H9 (cell line): ENCODE data around the gene DTD1. TPM values are rescaled to one million over a fixed set of nuclear protein-coding genes. Genes with fewer than 3 reads are reported as not detected.

Experiments
- DNase-seq: peaks from one replicate; pipeline ENCODE4 v3.0.0-alpha.2; 2017
- H2AFZ ChIP-seq: one replicate; pipeline ENCODE4 v1.6.1; 2013; ENCODE audit warnings: mild to moderate bottlenecking, low read length, control low read depth, moderate library complexity
- H2AK5ac ChIP-seq: 2 replicates; pipeline ENCODE4 v1.6.1; 2013; ENCODE audit warnings: low read length, control low read depth, mixed read lengths; ENCODE audit not compliant: insufficient read length
- H2BK120ac ChIP-seq: one replicate; pipeline ENCODE4 v1.6.1; 2013; ENCODE audit warnings: low read depth, mild to moderate bottlenecking, low read length, control low read depth, inconsistent platforms; ENCODE audit not compliant: poor library complexity, severe bottlenecking
- H2BK12ac ChIP-seq: 2 replicates; pipeline ENCODE4 v1.6.1; 2013; ENCODE audit warnings: low read length, control low read depth, mixed read lengths, low read depth; ENCODE audit not compliant: insufficient read length
- H2BK15ac ChIP-seq: 2 replicates; pipeline ENCODE4 v1.6.1; 2013; ENCODE audit warnings: low read depth, low read length, control low read depth
- H2BK20ac ChIP-seq: one replicate; pipeline ENCODE4 v1.6.1; 2013; ENCODE audit warnings: low read depth, mild to moderate bottlenecking, low read length, control low read depth, inconsistent platforms; ENCODE audit not compliant: poor library complexity, severe bottlenecking
- H2BK5ac ChIP-seq: 2 replicates; pipeline ENCODE4 v1.6.1; 2013; ENCODE audit warnings: low read length, control low read depth, mixed read lengths; ENCODE audit not compliant: insufficient read length
- H3K14ac ChIP-seq: 2 replicates; pipeline ENCODE4 v1.6.1; 2013; ENCODE audit warnings: low read length, control low read depth; ENCODE audit not compliant: insufficient read depth
- H3K18ac ChIP-seq: 2 replicates; pipeline ENCODE4 v1.6.1; 2013; ENCODE audit warnings: low read depth, mild to moderate bottlenecking, mixed read lengths, low read length, control low read depth; ENCODE audit not compliant: insufficient read length
- H3K23ac ChIP-seq: 2 replicates; pipeline ENCODE4 v1.6.1; 2013; ENCODE audit warnings: low read length, control low read depth, mixed read lengths, low read depth; ENCODE audit not compliant: insufficient read length
- H3K23me2 ChIP-seq: 2 replicates; pipeline ENCODE4 v1.6.1; 2013; ENCODE audit warnings: low read depth, mild to moderate bottlenecking, mixed read lengths, low read length, control low read depth; ENCODE audit not compliant: insufficient read length, poor library complexity, severe bottlenecking
- H3K27ac ChIP-seq: 2 replicates; pipeline ENCODE4 v1.5.1; 2013; ENCODE audit warnings: low read length, control low read depth, mixed read lengths, low read depth; ENCODE audit not compliant: insufficient read length
- H3K27me3 ChIP-seq: 2 replicates; pipeline ENCODE4 v1.6.1; 2013; ENCODE audit warnings: low read length, control low read depth, inconsistent platforms; ENCODE audit not compliant: insufficient read depth
- H3K4ac ChIP-seq: 2 replicates; pipeline ENCODE4 v1.6.1; 2013; ENCODE audit warnings: low read depth, mild to moderate bottlenecking, control low read depth, inconsistent platforms, low read length, moderate library complexity
- H3K4me1 ChIP-seq: 2 replicates; pipeline ENCODE4 v1.6.1; 2013; ENCODE audit warnings: low read length, control low read depth, inconsistent platforms; ENCODE audit not compliant: insufficient read depth
- H3K4me2 ChIP-seq: 2 replicates; pipeline ENCODE4 v1.6.1; 2013; ENCODE audit warnings: low read length, control low read depth, mixed read lengths; ENCODE audit not compliant: insufficient read length, insufficient read depth
- H3K56ac ChIP-seq: 2 replicates; pipeline ENCODE4 v1.6.1; 2013; ENCODE audit warnings: low read depth, mild to moderate bottlenecking, mixed read lengths, low read length, control low read depth; ENCODE audit not compliant: insufficient read length
- H3K79me1 ChIP-seq: 2 replicates; pipeline ENCODE4 v1.6.1; 2013; ENCODE audit warnings: low read depth, mild to moderate bottlenecking, moderate library complexity, low read length, control low read depth, inconsistent platforms; ENCODE audit not compliant: insufficient read depth, poor library complexity, severe bottlenecking
- H3K79me2 ChIP-seq: 2 replicates; pipeline ENCODE4 v1.6.1; 2013; ENCODE audit warnings: low read length, control low read depth, inconsistent platforms; ENCODE audit not compliant: insufficient read depth
- H3K9ac ChIP-seq: 2 replicates; pipeline ENCODE4 v1.6.1; 2013; ENCODE audit warnings: low read length, control low read depth, mixed read lengths; ENCODE audit not compliant: insufficient read length; ENCODE audit errors: extremely low read depth
- H3K9me3 ChIP-seq: one replicate; pipeline ENCODE4 v1.6.1; 2013; ENCODE audit warnings: low read depth, low read length, inconsistent platforms; ENCODE audit not compliant: control insufficient read depth
- H3T11ph ChIP-seq: one replicate; pipeline ENCODE4 v1.6.1; 2013; ENCODE audit warnings: mild to moderate bottlenecking, low read length, control low read depth, inconsistent platforms
- H4K20me1 ChIP-seq: one replicate; pipeline ENCODE4 v1.6.1; 2013; ENCODE audit not compliant: control insufficient read depth, insufficient read length, insufficient read depth
- H4K5ac ChIP-seq: 2 replicates; pipeline ENCODE4 v1.6.1; 2013; ENCODE audit warnings: low read depth, mild to moderate bottlenecking, mixed read lengths, low read length, control low read depth; ENCODE audit not compliant: insufficient read length
- H4K8ac ChIP-seq: replicated peaks from 2 replicates; pipeline ENCODE4 v1.6.1; 2013; ENCODE audit warnings: low read length, control low read depth, mixed read lengths, low read depth; ENCODE audit not compliant: insufficient read length
- H4K91ac ChIP-seq: 2 replicates; pipeline ENCODE4 v1.6.1; 2013; ENCODE audit warnings: low read depth, mild to moderate bottlenecking, moderate library complexity, mixed read lengths, low read length, control low read depth; ENCODE audit not compliant: insufficient read length
- H3K27ac Mint-ChIP-seq, 3 experiments: 2 replicates in 2 of 3; 3 replicates in 1 of 3; pipeline ENCODE4 v1.8.0; 2020 to 2021; ENCODE audit warnings: mixed read lengths in 3 of 3, mild to moderate bottlenecking in 1 of 3, moderate library complexity in 1 of 3
- H3K27me3 Mint-ChIP-seq: 2 replicates; pipeline ENCODE4 v1.8.0; 2021; ENCODE audit warnings: low read depth, mild to moderate bottlenecking, moderate library complexity, mixed read lengths
- H3K36me3 Mint-ChIP-seq, 3 experiments: 2 replicates in 2 of 3; 3 replicates in 1 of 3; pipeline ENCODE4 v1.8.0; 2020 to 2021; ENCODE audit warnings: low read depth in 3 of 3, mixed read lengths in 3 of 3; ENCODE audit not compliant: insufficient read depth in 1 of 3
- H3K4me1 Mint-ChIP-seq, 2 experiments: 2 replicates each; pipeline ENCODE4 v1.8.0; 2020; ENCODE audit warnings: mixed read lengths in 2 of 2
- H3K4me3 Mint-ChIP-seq, 2 experiments: 2 replicates in 1 of 2; 3 replicates in 1 of 2; pipeline ENCODE4 v1.8.0; 2020 to 2021; ENCODE audit warnings: mild to moderate bottlenecking in 2 of 2, mixed read lengths in 2 of 2, moderate library complexity in 1 of 2
- H3K9me3 Mint-ChIP-seq, 2 experiments: 2 replicates in 1 of 2; 3 replicates in 1 of 2; pipeline ENCODE4 v1.8.0; 2020; ENCODE audit warnings: mild to moderate bottlenecking in 2 of 2, mixed read lengths in 2 of 2, moderate library complexity in 1 of 2
- CTCF ChIP-seq: fragments of 200-600 bp; sonication (generic); conservative IDR thresholded peaks from 3 replicates; pipeline ENCODE4 v1.8.0; 2021; ENCODE audit warnings: antibody characterized with exemption, mild to moderate bottlenecking
- total RNA-seq: library from RNA; stranded (reverse); gene quantifications from 2 replicates; pipeline ENCODE4 v1.2.1, GENCODE V29; 2021

The DTD1 gene
- total RNA-seq, 1 experiment from 2014 or later, result 62.0 TPM

GRCh38 chr20:18596270-18596669 lies 8.4 kb downstream of the DTD1 start:
- Histone ChIP-seq H3K9me3 (no peaks in the 10 kb centered on the region), H3K23ac (no peak overlapping the region), H4K5ac (no peak overlapping the region), H2BK12ac (no peak overlapping the region), H2BK15ac (no peak overlapping the region), H3K56ac (no peak overlapping the region), H3K9ac (no peak overlapping the region), H2BK120ac (no peak overlapping the region), H3K4ac (no peak overlapping the region), H3K4me1 (no peaks in the 10 kb centered on the region), H2BK20ac (no peak overlapping the region), H4K8ac (no peak overlapping the region), H3K79me1 (no peaks in the 10 kb centered on the region), H3K18ac (no peak overlapping the region), H3K79me2 (peaks cover 3% of the 10 kb centered on the region; the same call in 1 of the 2 replicates), H3T11ph (no peak overlapping the region), H4K91ac (no peak overlapping the region), H3K23me2 (no peaks in the 10 kb centered on the region), H4K20me1 (no peaks in the 10 kb centered on the region), H3K27me3 (no peaks in the 10 kb centered on the region), H3K27ac (no peak overlapping the region), H3K4me2 (no peak overlapping the region), H2AK5ac (no peak overlapping the region), H2AFZ (no peak overlapping the region), H3K14ac (no peak overlapping the region), H2BK5ac (no peak overlapping the region)
- Mint-ChIP-seq H3K4me3 (no peak overlapping the region), H3K27me3 (no peaks in the 10 kb centered on the region), H3K36me3 (peaks cover 25 to 46% (median 27%) of the 10 kb centered on the region in 3 experiments), H3K9me3 (peaks cover 5 to 11% of the 10 kb centered on the region in 2 experiments; a peak in 3 of 5 replicates), H3K27ac (no peak overlapping the region), H3K4me1 (peaks cover 6 to 9% of the 10 kb centered on the region in 2 experiments)
- no peak for DNase-seq
- no peak for TF ChIP-seq CTCF
